Measurements from ENCODE around the gene TTC14. TPM values are rescaled to one million over a fixed set of nuclear protein-coding genes. Genes with fewer than 3 reads are reported as not detected.

Gene TTC14
- total RNA-seq, 1 experiment from 2014 or later = 71.4 TPM

DNA sequence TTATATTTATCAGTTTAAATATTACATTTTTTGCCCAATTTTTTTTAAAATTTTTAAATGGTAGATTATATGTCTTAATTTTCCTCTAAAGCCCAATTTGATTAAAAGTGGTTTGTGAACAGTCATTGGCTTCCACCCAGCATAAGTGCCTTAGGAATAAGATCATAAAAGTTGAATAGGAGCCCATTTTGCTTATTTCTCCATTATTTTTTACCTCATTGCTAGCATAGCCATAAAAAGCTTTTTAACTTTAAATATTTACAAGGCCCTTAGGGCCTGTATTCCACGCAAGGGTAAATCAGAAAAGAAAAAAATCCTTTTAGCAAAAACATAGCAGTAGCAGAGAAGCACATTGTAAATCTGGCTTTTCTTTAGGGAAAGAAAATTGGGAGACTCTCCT lies 9.0 kb downstream of the TTC14 start:
- in situ Hi-C loops (cut with HindIII; ENCODE audit: low pct_unique_long_range_greater_than_20kb, low sequenced_read_pairs) (no loop called here), intact Hi-C loops (cut with micrococcal nuclease; ENCODE audit: unreplicated experiment) (no loop called here)
- Histone ChIP-seq H3K9me3 (ENCODE audit: control insufficient read depth, insufficient read depth, low read depth, low read length) (no peaks in the 10 kb centered on the region), H3K4me1 (ENCODE audit: control insufficient read depth, insufficient read depth, low read length) (no peaks in the 10 kb centered on the region), H3K27ac (ENCODE audit: low read length) (no peak overlapping the region), H3K36me3 (ENCODE audit: control insufficient read depth, insufficient read depth, low read length) (peaks cover 58% of the 10 kb centered on the region), H3K27me3 (ENCODE audit: control insufficient read depth, insufficient read depth, low read length) (no peaks in the 10 kb centered on the region), H3K4me3 (ENCODE audit: low read depth in 2 of 2, low read length in 2 of 2) (no peak overlapping the region)
- ChIA-PET CTCF (no interaction called here), POLR2A (no interaction called here)
- no peak for ATAC-seq
- no TSS peak for BruUV-seq (replicated peaks)
- DNase-seq (ENCODE audit: low read depth, low spot score) = no peak
- TF ChIP-seq REST (IDR thresholded peaks at IDR 0.05; ENCODE audit: insufficient read depth in 1 of 2, low read depth in 2 of 2, low read length in 1 of 2) (no peak), CTCF (IDR thresholded peaks at IDR 0.05) (no peak), SIN3A (IDR thresholded peaks at IDR 0.05; ENCODE audit: borderline replicate concordance, insufficient read depth, low read depth, low read length) (no peak), TCF7L2 (IDR thresholded peaks at IDR 0.05; ENCODE audit: low read depth, low read length) (no peak), POLR2AphosphoS5 (IDR thresholded peaks at IDR 0.05; ENCODE audit: low read depth, low read length) (no peak)

DNA sequence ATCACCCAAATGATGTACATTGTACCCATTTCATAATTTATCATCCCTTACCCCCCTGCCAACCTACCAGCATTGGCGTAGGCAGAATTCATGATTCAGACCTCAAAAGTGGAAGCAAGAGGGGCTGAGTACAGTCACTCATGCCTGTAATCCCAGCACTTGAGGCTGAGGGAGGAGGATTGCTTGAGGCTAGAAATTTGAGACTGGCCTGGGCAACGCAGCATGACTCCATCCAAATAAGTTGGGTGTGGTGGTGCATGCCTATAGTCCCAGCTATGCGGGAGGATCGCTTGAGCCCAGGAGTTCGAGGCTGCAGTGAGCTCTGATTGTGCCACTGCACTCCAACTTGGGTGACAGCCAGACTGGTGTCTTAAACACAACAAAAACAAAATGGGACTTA lies 10.4 kb downstream of the TTC14 start:
- DNase-seq (ENCODE audit: low read depth, low spot score) (no peak), ATAC-seq (no peak)
- POLR2A ChIA-PET = no interaction called here
- in situ Hi-C loops (cut with HindIII; ENCODE audit: low pct_unique_long_range_greater_than_20kb, low sequenced_read_pairs) (no loop called here), intact Hi-C loops (cut with micrococcal nuclease; ENCODE audit: unreplicated experiment) (no loop called here)
- TF ChIP-seq SIN3A (IDR thresholded peaks at IDR 0.05; ENCODE audit: borderline replicate concordance, insufficient read depth, low read depth, low read length) (no peak), POLR2AphosphoS5 (IDR thresholded peaks at IDR 0.05; ENCODE audit: low read depth, low read length) (no peak), REST (IDR thresholded peaks at IDR 0.05; ENCODE audit: insufficient read depth in 1 of 2, low read depth in 2 of 2, low read length in 1 of 2) (no peak), CTCF (IDR thresholded peaks at IDR 0.05) (no peak), TCF7L2 (IDR thresholded peaks at IDR 0.05; ENCODE audit: low read depth, low read length) (no peak)
- Histone ChIP-seq H3K27ac (ENCODE audit: low read length) (no peak overlapping the region), H3K27me3 (ENCODE audit: control insufficient read depth, insufficient read depth, low read length) (no peaks in the 10 kb centered on the region), H3K4me3 (ENCODE audit: low read depth in 2 of 2, low read length in 2 of 2) (no peak overlapping the region), H3K36me3 (ENCODE audit: control insufficient read depth, insufficient read depth, low read length) (peaks cover 44% of the 10 kb centered on the region), H3K9me3 (ENCODE audit: control insufficient read depth, insufficient read depth, low read depth, low read length) (no peaks in the 10 kb centered on the region), H3K4me1 (ENCODE audit: control insufficient read depth, insufficient read depth, low read length) (no peaks in the 10 kb centered on the region)
- CTCF ChIA-PET = no interaction called here
- no TSS peak for BruUV-seq (replicated peaks)

Measured in Panc1 (cell line).